HG02938 (cell line): ENCODE data around the gene PDLIM4.
A peak's percentile ranks its signal among the peaks of the same experiment; 100 is the strongest.

Experiments used
- ATAC-seq: cut with Tn5 transposase; IDR thresholded peaks from one replicate; pipeline ENCODE4 v1.9.1; 2021; ENCODE audit warnings: mild to moderate bottlenecking, moderate library complexity; ENCODE audit not compliant: unreplicated experiment

PDLIM4 gene, protein sequence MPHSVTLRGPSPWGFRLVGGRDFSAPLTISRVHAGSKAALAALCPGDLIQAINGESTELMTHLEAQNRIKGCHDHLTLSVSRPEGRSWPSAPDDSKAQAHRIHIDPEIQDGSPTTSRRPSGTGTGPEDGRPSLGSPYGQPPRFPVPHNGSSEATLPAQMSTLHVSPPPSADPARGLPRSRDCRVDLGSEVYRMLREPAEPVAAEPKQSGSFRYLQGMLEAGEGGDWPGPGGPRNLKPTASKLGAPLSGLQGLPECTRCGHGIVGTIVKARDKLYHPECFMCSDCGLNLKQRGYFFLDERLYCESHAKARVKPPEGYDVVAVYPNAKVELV

GRCh38 chr5:132257131-132258101 lies at the start of gene PDLIM4:
TSS of gene PDLIM4 (plus strand) at chr5:132257696. CDS start at chr5:132257735, 39 bp downstream.
- ATAC-seq: no peak

GRCh38 chr5:132207778-132208177 lies 49.7 kb upstream of the PDLIM4 start:
- ATAC-seq: no peak

DNA sequence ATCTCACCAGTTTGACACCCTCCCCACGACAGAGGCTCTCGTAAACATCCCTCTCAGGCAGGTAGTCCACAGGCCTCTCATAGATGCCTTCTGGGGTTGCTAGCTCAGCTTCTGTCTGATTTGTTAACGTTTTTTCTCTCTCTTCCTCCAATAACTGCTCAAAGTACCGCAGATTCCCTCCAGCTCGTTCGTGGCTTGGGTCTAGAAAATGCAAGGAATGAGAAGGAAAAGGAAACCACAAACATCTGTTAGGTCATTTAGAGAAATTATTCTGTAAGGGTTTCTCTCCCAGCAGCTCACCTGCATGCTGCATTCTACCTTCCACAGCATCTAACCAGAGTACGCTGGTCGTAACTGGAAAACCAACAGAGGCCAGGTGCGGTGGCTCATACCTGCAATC lies 48.4 kb upstream of the PDLIM4 start:
- ATAC-seq: no peak

- ATAC-seq: no peak
Measured at GRCh38 chr5:132209901-132210545, 47.5 kb upstream of the PDLIM4 start.

- no peak for ATAC-seq
Measured at GRCh38 chr5:132210944-132211343, 46.6 kb upstream of the PDLIM4 start.

- ATAC-seq: no peak
Measured at GRCh38 chr5:132211787-132212186, 45.7 kb upstream of the PDLIM4 start.

DNA sequence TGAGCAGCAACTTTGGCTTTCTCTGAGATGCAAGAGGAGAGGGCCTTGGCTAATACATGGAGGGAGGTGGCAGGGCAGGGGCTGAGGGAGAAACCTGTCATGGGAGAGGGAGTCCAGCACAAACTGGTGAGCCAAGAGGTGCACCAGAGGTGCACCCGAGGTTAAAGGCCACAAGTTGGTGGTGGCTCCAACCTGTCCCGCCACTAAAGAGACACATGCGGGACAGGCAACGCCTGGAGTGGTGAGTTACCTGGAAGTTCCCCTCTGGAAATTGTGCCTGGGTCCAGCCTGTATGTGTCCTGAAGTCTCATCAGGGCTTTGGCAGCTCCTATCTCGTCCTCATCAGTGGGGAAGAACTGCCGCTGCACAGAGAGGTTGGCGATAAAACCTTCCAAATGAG lies 43.8 kb upstream of the PDLIM4 start:
- ATAC-seq: no peak

DNA sequence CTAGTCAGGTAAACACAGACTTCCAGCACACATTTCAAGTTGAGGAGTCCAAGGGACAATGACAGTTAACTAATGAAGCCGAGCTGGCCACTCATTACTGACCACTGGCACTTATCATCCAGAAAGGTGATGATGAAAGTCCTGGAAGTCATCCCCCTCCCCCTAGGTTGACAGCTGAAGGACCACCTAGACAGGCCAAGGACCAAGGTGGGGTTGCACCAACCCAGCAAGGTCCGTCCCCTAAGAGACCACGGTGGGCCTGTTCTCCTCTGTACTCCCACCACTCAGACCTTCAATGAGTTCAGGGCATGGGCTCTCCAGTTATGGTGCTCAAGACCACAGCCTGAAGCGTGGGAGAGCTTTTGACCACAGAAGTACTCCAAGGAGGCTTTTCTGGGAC lies 43.0 kb upstream of the PDLIM4 start:
- no peak for ATAC-seq

DNA sequence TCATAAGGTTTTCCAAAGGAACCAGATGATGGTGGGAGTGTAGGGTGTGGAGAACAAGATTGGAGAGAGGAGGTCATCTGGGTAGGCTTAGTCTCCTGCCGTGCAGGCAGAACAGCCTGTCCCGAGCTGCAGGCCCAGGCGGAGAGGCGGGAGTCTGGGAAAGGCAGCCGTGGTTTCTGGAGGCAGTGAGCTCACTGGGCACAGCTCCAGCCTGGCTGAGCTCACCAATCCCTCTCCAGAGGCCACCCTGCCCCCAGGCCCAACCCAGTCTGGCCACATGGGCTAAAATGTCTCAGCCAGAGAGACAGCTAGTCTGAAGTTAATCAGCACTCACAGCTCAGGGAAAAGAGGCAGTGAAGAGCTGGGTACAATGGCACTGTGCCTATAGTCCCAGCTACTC lies 42.2 kb upstream of the PDLIM4 start:
- ATAC-seq: no peak

DNA sequence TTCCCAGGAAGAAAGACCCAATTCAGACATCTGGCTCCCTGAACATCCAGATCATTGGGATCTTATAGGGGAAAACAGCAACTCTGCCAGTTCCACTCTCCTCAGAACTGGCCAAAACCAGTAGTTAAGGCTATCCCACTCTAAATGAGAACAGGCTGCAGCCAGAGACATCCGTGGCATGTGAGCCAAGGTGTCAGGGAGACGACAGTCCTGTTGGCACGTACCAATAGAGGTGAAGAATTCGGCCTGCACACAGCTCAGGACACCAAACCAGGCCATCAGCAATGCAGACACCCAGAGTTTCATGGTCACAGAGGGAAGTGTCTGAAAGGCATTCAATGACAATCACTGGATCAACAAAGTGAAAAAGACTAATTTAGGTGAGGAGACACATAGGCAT lies 39.2 kb upstream of the PDLIM4 start:
- ATAC-seq: no peak

- ATAC-seq: no peak
Measured at GRCh38 chr5:132219289-132219970, 38.1 kb upstream of the PDLIM4 start.

DNA sequence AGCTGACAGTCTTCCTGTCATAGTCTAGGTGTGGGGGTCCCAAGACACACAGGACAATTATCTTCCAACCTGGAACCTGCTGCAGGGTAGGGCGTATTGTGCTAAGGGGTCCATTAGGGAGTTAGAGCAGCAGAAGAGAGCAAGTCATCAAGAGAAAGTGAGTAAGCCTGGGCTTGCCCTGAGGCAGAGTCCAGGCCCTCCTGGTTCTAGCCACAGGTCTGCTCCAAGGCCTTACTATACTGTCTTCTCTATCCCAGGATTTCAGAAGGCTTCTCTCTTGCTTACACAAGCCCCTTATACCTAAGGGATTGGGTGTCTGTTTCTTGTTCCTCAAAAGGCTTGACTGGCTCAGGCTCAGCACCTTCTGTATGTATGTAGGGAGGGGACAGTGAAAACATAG lies 37.5 kb upstream of the PDLIM4 start:
- no peak for ATAC-seq

DNA sequence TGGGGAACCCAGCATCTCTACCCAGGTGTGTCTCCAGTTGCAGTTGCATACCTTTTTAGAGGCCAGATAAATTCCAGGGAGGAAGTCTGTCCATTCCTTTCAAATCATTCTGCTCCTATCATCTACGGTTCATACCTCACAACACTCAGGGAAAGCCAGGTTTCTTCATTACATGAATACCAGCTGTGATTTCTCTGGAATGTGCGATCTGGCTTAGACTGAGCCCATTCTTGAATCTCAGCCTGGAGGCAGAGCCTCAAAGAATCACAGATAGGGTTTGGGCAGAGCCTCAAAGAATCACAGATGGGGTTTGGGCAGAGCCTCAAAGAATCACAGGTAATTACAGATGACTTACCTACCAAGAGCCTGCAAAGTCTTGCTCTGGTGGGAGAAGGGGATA lies 37.0 kb upstream of the PDLIM4 start:
- no peak for ATAC-seq

DNA sequence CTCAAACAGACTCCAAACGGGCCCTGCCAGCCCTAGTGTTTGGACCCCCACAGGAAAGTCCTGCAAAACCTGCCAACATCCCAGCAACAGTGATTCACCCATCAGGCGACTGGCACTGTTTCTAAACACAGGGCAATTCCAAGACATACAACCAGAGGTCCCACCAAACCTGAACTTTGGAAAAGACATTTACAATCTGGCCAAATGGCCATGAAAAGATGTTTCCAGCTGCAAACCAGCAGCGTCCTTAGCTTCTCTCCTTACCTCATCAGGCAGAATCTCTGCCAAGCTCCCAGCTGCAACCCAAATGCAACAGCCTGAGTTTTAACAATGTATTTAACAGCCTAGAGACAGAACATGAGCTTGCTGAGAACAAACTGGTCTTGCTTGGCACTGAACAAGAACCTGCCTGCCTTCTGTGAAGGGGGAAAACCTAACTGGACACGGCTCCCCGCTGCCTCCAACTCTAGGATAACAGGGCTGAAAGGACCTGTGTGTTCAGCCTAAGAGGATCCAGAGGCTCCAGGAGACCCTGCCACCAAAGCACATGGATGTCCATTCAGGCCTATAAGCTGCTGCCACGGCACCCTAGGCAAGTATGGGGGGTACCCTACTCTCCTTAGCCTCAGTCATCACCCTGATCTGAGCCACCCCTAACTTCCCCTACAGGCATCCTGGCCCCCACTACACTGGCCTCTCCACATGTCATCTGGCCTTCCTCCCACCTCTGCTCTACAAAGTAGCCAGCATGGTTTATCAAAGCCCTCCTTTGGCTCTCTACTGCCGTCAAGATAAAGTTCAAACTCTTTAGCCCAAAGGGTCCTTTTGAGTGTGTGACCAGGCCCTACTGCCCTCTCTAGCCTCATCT lies 35.5 kb upstream of the PDLIM4 start:
- peak; percentile 6 for ATAC-seq

GRCh38 chr5:132222649-132223038 lies 34.9 kb upstream of the PDLIM4 start:
- ATAC-seq: peak; percentile 85

GRCh38 chr5:132223861-132224260 lies 33.6 kb upstream of the PDLIM4 start:
- ATAC-seq: no peak

DNA sequence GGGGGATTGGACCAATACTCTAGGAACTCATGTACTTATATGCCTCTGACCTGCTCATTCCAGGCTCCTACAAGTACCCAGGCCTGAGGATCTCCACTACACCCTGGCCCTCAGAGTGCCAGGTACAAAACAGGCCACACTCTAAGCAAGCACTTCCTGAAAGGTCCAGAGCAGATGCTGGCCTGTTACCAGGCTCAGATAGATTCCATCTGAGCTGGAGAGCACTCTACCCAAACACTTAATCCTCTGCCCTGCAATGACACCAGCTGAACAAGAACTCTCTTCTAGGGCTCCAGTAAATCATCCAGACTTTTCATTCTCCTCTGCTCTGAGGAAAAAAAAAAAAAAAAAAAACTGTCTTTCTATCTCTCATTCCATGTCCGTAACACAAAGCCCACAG lies 32.8 kb upstream of the PDLIM4 start:
- no peak for ATAC-seq

- ATAC-seq: no peak
Measured at GRCh38 chr5:132225165-132226032, 32.1 kb upstream of the PDLIM4 start.
